AG09319 (cell line): ENCODE data around the gene DUSP3.

Experiments
- DNase-seq: peaks from one replicate; pipeline ENCODE4 v3.0.0-alpha.2; 2010; ENCODE audit warnings: low read depth; ENCODE audit errors: extremely low read depth
- TF ChIP-seq, protein P1 (sequence below): IDR thresholded peaks from 2 replicates; pipeline ENCODE4 v1.5.1; 2011; ENCODE audit warnings: low read depth, mild to moderate bottlenecking, inconsistent platforms, low read length, moderate library complexity

Gene DUSP3

GRCh38 chr17:43768943-43769342, 9.8 kb downstream of the DUSP3 start:
- TF ChIP-seq, protein P1, sequence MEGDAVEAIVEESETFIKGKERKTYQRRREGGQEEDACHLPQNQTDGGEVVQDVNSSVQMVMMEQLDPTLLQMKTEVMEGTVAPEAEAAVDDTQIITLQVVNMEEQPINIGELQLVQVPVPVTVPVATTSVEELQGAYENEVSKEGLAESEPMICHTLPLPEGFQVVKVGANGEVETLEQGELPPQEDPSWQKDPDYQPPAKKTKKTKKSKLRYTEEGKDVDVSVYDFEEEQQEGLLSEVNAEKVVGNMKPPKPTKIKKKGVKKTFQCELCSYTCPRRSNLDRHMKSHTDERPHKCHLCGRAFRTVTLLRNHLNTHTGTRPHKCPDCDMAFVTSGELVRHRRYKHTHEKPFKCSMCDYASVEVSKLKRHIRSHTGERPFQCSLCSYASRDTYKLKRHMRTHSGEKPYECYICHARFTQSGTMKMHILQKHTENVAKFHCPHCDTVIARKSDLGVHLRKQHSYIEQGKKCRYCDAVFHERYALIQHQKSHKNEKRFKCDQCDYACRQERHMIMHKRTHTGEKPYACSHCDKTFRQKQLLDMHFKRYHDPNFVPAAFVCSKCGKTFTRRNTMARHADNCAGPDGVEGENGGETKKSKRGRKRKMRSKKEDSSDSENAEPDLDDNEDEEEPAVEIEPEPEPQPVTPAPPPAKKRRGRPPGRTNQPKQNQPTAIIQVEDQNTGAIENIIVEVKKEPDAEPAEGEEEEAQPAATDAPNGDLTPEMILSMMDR, result no peak
- no peak for DNase-seq

DNA sequence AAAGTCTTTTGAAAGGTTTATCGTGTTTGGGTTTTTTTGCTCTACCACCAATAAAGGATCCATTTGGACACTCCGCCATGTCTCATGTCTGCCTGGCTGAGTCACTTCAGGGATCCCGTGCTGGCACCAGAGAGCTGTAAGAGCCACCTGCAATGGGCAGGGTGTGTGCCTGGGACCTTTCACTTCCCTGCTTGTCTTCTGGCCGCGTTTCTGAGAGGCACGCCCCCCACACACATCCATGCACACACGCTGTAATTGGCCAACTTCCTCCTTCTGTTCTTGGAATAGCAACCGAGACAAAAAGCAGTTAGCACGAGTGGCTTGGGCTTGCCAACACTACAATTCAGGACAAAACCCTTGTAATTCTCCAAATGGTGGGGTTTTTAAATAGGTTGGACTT, 10.4 kb downstream of the DUSP3 start:
- TF ChIP-seq, protein P1, result no peak

DNA sequence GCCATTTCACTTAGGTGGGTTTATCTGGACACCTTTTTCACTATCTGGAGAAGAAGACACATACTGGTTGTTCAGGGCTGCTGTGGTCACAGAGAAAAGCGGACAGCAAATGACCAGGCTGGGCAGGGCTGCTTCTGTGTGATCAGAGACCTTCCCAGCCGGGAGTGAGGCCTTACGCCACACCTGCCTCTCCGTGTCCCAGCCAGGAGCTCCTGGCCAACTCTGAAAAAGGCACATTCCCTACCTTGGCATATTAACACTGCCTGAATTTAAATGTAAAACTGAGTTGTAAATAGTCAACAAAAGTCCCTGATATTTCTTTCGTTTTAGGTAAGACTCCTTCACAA, 11.1 kb downstream of the DUSP3 start:
- TF ChIP-seq, protein P1, result no peak
- no peak for DNase-seq

More for the DNA sequence above, 10.4 kb downstream of the DUSP3 start:
- no peak for DNase-seq

DNA sequence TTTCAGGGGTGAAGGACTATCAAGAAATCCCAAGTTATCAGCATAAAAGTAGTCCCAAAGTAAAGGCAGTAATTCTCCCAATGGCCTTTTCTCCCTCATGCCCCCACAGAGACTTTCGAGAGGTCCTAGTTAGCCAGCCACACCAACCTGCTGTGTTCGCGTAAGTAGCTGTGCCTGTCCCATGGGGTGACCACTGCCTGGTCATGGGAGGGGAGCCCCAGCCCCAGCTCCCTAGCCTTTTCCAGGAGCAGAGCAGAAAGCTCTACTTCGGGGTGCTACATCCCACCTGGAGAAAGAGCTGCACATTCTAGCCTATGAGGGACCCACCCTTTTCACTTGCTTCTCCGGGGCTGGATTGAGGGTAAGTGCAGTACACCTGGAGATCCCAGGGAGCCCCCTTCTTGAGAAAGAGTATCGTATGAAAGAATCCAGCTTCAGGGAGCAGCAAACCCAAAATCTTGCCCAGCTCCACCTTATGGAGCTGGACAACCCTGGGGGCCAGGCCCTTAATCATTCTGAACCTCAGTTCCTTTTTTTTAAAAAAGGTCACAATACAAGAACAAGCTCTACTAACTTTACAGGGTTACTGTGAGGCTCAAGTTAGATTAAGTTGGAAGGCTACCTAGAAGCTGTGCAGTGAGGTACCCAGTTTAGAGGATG, 11.6 kb downstream of the DUSP3 start:
- no peak for DNase-seq
- TF ChIP-seq, protein P1, result no peak

GRCh38 chr17:43766413-43767052, 12.2 kb downstream of the DUSP3 start:
- TF ChIP-seq, protein P1, result peak; percentile 71
- DNase-seq, result no peak

GRCh38 chr17:43760254-43760852, 18.4 kb downstream of the DUSP3 start:
- DNase-seq, result peak; percentile 79

More at GRCh38 chr17:43760254-43760852, 18.4 kb downstream of the DUSP3 start:
- TF ChIP-seq, protein P1, result peak; percentile 99
